ENCODE data around the gene DNTT.

DNTT gene

GRCh38 chr10:96311180-96311715, 7.0 kb downstream of the DNTT start:
- DNase-seq = no peak

GRCh38 chr10:96313344-96313743, 9.1 kb downstream of the DNTT start:
- no peak for DNase-seq

- DNase-seq = no peak
Observed at GRCh38 chr10:96317067-96317833, 13.0 kb downstream of the DNTT start.

GRCh38 chr10:96319754-96320474, 15.7 kb downstream of the DNTT start:
- no peak for DNase-seq

- no peak for DNase-seq
Observed at GRCh38 chr10:96321822-96322221, 17.6 kb downstream of the DNTT start.

GRCh38 chr10:96322275-96322674, 18.0 kb downstream of the DNTT start:
- DNase-seq = no peak

- DNase-seq = no peak
Observed at GRCh38 chr10:96324447-96324846, 20.2 kb downstream of the DNTT start.

GRCh38 chr10:96325719-96326373, 21.6 kb downstream of the DNTT start:
- no peak for DNase-seq

GRCh38 chr10:96327462-96327861, 23.2 kb downstream of the DNTT start:
- no peak for DNase-seq

GRCh38 chr10:96333101-96333500, 28.9 kb downstream of the DNTT start:
- DNase-seq = no peak

- DNase-seq = no peak
Observed at GRCh38 chr10:96334616-96335526, 30.6 kb downstream of the DNTT start.

- DNase-seq = no peak
Observed at GRCh38 chr10:96337106-96337505, 32.9 kb downstream of the DNTT start.

GRCh38 chr10:96338279-96338925, 34.2 kb downstream of the DNTT start:
- DNase-seq = no peak

- DNase-seq = no peak
Observed at GRCh38 chr10:96339383-96339782, 35.1 kb downstream of the DNTT start.

GRCh38 chr10:96339956-96340904, 36.0 kb downstream of the DNTT start:
- no peak for DNase-seq

- no peak for DNase-seq
Observed at GRCh38 chr10:96341219-96342182, 37.3 kb downstream of the DNTT start.

GRCh38 chr10:96342402-96342801, 38.2 kb downstream of the DNTT start:
- no peak for DNase-seq

GRCh38 chr10:96344178-96344577, 39.9 kb downstream of the DNTT start:
- DNase-seq = no peak

- no peak for DNase-seq
Observed at GRCh38 chr10:96345222-96345621, 41.0 kb downstream of the DNTT start.

GRCh38 chr10:96346295-96346694, 42.1 kb downstream of the DNTT start:
- DNase-seq = no peak

All from cerebellar nuclear complex (tissue), 1 donor.